HG03103 (cell line): ENCODE measurements around the gene NUDT7.
A peak's percentile ranks its signal among the peaks of the same experiment; 100 is the strongest.

ENCODE experiments used
- ATAC-seq: cut with Tn5 transposase; IDR thresholded peaks from one replicate; pipeline ENCODE4 v1.9.1; 2021; ENCODE audit warnings: low read depth; ENCODE audit not compliant: unreplicated experiment

The NUDT7 gene

DNA sequence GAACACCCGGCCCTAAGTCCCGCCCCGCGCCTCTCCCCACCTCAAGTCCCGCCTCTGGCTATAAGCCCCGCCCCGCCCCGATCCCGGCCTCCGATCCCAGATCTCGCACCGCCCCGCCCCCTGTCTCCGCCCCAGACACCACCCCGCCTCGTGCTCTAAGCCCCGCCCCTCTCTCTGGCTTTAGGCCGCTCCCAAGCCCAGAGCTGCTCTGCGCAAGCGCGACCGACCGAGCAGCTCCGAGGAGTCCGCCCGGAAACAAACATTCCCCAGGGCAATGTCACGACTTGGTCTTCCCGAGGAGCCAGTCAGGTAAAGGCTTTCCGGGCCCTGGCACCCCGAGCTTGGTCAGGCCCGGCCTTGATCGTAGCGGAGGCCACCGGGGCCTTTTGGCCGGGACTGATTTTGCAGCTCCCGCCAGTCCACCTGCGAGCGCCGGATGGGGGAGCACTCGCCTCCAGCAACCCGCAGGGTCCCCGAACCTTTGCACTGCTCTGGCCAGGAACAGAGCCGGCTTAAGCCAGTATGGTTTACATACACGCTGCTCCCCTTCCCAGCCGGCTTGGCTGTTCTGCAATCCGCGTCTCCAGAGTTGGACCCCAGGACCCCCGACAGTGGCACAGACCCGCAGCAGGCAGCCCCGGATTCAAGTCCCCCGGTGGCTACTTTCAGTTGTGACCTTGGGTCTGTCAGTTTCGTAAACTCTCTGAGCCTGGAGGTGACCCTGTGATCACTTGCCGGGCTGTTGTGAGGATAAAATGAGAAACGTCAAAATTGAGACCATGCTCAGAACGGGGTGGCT, at the start of gene NUDT7:
Gene NUDT7, plus strand, starts transcription at position 206 of the 799 bp plus-strand sequence. Its CDS starts 69 bp downstream, at position 275.
- peak; percentile 85 for ATAC-seq

- ATAC-seq, result no peak
These were observed 47.4 kb upstream of the NUDT7 start for GRCh38 chr16:77674888-77675287.

DNA sequence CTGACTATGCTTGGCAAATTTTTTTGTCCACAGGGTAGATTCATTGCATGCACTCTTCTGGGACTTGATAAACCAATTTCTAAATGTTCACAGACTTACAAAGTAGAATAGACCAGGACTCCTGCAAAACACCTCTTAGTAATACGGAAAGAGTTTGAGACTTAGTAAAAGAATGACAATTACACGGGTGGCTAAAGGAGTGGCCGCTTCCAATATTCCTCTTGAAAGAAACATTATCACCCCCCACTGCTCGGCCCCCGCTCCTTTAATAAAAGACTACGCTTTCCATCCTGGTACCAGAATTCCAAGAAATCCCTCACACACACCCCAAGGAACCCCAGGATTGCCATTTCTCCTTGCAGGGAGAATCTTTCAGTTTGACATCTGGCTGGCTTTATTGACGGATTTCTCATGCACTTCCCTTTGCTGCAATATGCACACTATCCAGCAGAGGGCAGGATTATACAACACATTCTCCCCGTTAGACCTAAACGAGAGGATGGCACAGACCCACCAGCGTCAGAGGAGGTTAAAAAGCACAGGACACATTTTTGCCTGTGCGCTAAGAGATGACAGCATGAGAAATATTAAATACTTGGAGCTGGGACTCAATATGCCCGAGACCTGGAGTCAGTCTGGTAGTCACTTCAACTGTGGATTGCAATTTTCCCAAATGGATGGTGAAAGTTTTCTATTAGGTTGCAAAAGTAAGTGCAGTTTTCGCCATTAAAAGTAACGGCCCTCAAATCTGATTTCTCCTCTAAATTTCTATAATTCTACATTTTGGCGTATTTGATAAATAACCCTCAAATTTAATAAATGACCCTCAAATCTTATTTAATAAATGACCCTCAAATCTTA, 46.6 kb upstream of the NUDT7 start:
- ATAC-seq, result peak; percentile 78

DNA sequence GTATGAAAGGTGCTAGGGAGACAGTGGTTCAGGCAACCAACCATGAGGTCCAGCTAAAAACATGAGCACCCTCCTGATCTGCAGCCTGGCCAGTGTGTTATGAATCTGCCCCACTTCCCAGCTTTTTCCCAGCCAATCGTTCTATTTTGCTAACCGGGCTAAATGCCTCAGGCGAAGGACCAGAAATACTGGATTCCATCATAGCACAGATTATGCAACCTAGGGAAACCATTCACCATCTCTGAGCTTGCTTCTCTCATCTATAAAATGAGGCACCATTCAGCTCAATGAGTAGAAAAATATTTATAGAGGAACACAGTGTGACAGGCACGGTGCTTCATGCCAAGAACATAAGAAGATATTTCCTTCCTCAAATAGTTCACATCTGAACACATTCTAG, 45.2 kb upstream of the NUDT7 start:
- no peak for ATAC-seq

DNA sequence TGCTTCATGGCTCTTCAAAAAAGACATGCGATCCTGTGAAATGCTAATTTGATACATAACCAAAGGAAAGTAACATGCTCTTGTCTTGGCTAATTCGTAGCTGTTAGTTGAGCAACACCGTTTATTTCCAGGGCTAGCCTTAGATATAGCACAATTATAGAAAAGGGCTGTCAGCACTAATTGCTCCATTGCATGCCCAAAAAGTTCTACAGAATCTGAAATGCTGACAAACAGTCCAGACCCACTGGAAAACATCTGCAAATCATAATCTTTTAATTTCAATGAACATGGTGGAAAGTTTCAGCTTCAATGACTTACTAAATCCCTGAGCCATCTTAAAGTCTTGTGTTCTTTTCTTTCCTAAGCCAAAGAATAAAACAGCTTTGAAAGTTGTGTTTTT, 42.9 kb upstream of the NUDT7 start:
- no peak for ATAC-seq

- peak; percentile 62 for ATAC-seq
These were observed 42.4 kb upstream of the NUDT7 start for GRCh38 chr16:77679901-77680300.

DNA sequence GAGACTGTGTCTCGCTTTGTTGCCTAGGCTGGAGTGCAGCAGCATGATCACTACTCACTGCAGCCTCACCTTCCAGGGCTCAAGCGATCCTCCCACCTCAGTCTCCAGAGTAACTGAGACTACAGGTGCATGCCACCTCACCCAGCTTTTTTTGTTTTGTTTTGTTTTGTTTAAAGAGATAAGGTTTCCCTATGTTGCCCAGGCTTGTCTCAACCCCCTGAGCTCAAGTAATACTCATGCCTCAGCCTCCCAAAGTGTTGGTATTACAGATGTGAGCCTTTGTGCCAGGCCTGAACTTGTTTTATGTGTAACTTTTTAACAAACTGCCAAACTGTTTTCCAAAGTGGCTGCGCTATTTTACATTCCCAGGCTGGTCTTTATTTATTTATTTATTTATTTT, 41.8 kb upstream of the NUDT7 start:
- ATAC-seq, result no peak

DNA sequence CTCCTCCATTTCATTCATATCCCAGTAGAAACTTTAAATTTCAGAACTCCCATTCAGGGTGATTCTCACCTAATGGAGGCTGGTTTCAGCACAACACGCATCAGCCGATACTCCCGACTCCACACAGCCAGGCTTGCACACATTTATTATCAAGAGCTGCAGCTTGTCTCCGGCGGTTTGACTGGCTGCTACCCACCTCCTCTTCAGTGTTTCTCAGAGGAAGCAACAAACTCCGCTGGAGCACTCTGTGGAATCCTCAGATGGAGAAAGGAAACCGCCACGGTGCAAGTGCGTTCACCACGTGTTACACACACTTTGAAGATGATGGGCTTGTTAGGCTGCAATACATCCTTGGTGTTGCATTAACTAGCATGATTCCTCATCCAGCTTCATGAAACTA, 39.7 kb upstream of the NUDT7 start:
- no peak for ATAC-seq

GRCh38 chr16:77683397-77684180, 38.7 kb upstream of the NUDT7 start:
- ATAC-seq, result no peak

- ATAC-seq, result no peak
These were observed 38.2 kb upstream of the NUDT7 start for GRCh38 chr16:77684181-77684526.

- no peak for ATAC-seq
These were observed 35.9 kb upstream of the NUDT7 start for GRCh38 chr16:77686385-77686784.

- no peak for ATAC-seq
These were observed 32.3 kb upstream of the NUDT7 start for GRCh38 chr16:77689971-77690370.

GRCh38 chr16:77690416-77690815, 31.9 kb upstream of the NUDT7 start:
- ATAC-seq, result no peak

- no peak for ATAC-seq
These were observed 29.7 kb upstream of the NUDT7 start for GRCh38 chr16:77692612-77693011.

GRCh38 chr16:77696149-77696548, 26.2 kb upstream of the NUDT7 start:
- ATAC-seq, result no peak

- ATAC-seq, result no peak
These were observed 21.5 kb upstream of the NUDT7 start for GRCh38 chr16:77700846-77701245.

DNA sequence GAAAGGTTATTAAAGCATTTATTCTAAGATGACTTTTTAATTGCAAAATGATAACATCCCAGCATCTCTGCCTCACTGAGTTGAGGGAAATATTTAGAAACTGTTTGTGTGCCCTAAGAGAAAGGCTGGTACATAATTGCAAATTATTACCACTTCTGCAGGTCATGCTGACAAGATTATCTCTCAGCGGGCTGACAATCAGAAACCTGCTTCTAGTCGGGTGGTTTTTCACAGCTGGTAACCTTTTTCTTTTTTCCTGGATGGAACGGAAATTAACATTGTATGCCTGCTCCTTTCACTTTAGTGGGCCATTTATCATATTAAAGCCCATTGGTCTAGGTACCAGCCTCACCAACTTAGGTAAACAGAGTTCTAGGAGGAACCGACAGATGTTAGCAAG, 17.0 kb upstream of the NUDT7 start:
- ATAC-seq, result no peak

GRCh38 chr16:77711179-77711578, 11.1 kb upstream of the NUDT7 start:
- no peak for ATAC-seq

DNA sequence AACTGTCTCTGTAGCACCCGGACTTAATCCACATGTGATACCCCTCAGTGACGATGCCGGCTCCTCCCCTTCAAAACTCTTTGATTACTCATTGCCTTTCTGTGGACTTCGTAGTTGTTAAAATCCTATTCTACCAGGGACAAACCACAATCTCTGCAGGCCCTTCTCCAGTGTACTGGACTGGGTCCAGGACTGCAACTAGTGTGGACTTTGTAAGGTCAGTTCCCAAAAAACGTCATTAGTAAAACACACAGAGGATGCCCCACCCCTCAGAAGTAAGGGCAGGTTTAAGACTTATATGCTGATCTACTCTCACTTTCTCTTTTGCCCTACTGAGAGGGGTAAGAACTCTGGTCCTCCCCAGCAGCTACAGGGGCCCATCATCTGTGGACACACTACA, 10.5 kb upstream of the NUDT7 start:
- ATAC-seq, result no peak

DNA sequence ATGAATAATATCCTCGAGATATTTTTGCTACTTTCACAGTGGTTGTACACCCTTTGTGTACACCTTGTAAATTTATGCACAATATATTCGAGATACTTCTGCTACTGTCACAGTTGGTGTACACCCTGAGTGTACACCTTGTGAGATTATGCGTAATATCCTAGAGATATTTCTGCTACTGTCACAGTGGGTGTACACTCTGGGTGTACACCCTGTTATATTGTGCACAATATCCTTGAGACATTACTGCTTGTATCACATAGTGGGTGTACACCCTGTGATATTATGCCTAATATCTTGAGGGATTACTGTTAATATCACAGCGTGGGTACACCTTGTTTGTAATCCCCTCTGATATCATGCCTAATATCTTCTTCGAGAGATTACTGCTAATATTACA, 7.2 kb upstream of the NUDT7 start:
- ATAC-seq, result no peak

DNA sequence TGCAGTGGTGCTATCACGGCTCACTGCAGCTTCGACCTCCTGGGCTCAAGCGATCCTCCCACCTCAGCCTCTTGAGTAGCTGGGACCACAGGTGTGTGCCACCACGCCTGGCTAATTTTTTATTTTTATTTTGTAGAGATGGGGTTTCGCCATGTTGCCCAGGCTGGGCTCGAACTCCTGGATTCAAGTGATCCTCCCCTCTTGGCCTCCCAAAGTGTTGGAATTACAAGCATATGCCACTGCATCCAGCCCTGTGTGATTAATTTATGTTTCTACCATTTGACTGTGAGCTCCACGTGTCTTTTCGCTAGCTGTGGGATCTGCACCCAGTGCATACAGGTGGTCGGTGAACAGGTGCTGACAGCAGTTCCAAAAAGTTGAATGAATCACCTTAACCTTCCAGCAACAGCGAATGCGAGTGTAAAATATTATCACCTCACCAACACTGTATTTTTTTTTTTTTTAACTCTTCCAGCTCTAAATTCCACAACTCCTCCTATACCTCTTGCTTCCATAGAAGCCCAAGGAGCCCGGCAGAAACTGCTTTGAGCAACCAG, 484 bp upstream of the NUDT7 start:
- ATAC-seq, result peak; percentile 20
